GM21737 (cell line): ENCODE measurements around the gene PTGDS.

Experiments
- ATAC-seq: cut with Tn5 transposase; IDR thresholded peaks from one replicate; pipeline ENCODE4 v1.9.1; 2021; ENCODE audit warnings: mild to moderate bottlenecking, moderate library complexity; ENCODE audit not compliant: unreplicated experiment

PTGDS gene

DNA sequence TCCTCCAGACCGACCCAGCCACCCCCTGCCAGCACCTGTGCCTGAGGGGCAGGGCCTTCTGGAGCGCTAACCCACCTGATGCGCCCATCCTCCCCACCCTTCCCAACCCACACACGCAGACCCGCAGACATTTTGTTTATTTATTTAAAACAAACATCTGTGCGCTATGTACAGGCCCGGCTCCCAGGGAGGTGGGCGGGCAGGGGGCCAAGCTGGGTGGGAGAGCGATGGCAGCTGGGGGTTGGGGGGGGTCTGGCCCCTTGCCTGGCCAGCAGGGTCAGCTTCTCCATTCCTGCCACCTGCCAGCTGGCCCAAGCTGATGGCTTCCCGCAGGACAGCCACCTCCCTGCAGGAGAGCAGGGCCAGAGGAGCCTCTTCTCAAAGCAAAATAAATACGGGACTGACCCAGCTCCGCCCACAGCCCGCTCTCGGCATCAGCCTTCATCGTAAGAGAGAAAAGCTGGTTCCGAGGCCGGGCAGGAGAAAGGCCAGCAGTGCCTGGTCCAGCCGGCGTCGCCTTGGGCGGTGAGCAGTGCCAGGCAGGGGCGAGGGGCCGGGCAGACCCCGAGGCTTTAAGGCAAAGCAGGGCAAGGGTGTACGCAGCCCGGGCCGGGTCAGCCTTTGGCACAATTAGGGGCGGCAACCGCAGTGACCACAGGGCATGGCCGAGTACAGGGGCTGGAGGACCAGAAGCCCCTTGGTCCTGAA is 30.0 kb downstream of the PTGDS start:
- no peak for ATAC-seq

DNA sequence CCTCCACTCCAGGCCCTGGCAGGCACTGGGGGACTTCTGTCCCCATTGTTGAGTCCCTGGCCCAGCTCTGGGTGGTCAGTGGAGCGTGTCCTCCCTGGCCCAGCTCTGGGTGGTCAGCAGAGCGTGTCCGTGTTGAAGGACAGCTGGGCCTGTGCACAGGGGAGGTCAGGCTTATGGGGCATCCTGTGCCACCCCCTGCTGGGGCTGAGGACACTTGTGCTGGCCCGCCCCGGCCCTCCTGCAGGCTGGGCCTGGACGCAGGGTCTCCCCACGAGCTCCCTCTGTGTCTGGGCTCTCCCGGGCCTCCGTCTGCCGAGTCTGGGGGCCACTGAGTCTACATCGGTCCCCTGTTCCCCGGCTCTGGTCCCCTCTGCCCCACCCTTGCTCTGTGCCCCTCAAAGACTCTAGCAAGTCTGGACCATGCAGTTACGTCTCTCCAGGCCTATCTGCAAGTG is 30.5 kb downstream of the PTGDS start:
- no peak for ATAC-seq

DNA sequence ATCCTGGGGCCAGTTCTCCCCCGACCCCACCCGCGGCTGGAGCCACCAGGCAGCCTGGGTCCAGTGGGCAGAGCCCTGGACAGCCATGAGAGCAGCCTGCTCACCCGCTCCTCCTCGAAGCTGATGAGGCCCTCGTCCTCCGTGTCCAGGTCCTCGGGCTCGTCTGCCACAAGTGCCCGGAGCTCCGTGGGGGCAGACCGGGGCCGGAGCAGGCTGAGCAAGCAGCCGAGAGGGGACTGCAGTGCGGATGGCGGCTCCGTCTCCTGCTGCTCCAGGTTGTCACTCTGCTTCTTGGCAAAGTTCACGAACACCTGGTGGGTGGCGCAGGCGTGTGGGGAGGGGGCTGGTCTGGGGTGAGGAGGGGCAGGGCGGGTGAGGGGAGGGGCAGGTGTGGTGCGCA is 31.0 kb downstream of the PTGDS start:
- no peak for ATAC-seq

DNA sequence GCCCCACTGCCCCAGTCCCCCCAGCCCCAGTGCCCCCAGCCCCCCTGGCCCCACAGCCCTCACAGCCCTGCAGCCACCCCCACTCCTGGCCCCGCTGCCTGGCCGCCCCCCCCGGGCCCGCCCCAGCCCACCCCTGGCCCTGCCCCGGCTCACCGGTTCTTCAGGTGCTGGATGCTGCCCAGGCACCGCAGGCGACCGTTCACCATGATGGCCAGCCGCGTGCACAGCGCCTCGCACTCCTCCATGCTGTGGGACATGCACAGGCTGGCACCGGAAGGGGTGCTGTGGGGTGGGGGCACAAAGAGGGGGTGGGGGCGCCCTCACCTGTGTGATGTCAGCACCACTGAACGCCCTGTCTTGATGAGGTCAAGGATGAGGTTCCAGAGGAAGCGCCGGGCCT is 31.9 kb downstream of the PTGDS start:
- ATAC-seq = no peak

DNA sequence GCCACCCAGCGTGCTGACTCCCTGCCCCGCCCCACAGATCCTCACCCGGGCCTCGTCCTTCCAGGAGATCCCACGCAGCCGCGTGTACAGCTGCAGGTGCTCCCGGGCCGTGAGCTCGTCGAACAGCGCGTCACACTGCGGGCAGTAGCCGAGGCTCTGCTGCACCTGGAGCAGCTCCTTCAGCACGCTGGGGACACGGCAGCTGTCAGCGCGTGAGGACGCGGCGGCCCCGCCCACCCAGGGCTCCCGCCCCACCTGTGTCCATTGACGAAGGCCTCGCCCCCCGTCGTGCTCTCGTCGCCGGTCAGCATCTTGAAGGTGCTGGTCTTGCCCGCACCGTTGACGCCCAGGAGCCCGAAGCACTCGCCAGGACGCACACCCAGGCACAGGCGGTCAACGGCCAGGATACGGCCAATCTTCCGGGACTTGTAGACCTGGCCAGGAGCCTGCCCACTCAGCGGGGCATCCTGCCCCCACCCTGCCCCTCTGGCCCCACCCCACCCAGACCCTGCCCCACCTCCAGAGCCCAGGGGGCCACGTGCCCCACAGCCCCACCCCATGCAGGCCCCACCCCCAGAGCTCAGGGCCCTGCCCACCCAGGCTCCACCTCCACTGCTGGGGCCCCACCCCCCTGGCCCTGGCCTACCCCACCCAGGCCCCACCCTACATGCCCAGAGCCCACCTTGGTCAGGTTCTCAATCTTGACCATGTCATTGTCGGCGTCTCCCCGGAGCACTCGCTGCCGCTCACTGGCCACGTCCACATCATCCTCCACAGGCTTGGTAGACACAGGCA is 32.8 kb downstream of the PTGDS start:
- no peak for ATAC-seq

DNA sequence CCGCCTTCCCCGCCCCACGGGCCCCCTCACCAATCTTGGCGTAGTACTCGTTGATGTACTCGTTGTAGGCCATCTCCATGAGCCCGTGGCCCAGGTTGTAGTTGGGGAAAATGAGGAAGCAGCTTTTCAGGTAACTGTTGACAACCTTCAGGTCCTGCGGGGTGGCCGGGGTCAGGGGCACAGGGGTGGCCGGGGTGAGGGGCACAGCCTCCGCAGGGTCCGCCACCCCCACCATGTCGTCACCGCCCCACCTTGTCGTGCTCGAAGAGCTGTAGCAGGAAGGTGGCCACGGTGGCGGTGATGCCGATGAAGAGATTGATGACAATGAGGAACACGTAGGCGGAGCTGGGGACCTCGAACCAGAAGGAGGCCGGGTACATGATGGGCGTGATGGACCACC is 33.9 kb downstream of the PTGDS start:
- no peak for ATAC-seq

DNA sequence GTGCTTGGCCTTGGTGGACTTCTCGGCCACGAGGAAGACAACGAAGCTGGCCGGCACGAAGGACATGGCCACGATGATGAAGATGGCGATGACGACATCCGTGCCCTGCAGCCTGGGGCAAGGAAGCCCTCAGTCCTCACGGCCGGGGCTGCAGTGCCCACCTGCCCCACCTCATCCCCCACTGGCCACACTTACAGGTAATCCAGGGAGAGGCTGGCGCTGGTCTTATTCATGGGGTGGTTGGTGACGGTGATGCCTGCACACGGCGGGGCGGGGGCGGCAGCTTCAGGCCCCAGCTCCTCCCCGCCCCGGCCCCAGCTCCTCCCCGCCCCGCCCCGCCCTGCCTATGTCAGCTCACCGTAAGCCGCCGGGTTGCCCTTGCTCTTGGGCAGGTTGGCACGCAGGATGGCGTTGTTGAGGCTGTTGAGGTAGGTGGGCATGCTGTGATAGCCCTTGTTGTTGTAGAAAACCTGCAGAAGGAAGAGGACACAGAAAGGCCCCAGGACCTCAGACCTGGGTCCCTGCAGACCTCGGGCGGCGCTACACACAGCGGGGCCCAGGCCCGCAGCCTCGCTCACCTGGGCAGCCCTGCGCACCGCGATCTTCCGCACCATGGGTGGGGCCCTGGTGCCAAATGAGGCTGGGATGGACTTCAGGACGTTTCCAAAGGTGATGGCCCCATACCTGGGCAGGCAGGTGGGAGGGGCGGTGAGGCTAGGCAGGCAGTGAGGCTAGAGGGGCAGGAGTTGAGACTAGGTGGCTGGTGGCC is 34.8 kb downstream of the PTGDS start:
- no peak for ATAC-seq

DNA sequence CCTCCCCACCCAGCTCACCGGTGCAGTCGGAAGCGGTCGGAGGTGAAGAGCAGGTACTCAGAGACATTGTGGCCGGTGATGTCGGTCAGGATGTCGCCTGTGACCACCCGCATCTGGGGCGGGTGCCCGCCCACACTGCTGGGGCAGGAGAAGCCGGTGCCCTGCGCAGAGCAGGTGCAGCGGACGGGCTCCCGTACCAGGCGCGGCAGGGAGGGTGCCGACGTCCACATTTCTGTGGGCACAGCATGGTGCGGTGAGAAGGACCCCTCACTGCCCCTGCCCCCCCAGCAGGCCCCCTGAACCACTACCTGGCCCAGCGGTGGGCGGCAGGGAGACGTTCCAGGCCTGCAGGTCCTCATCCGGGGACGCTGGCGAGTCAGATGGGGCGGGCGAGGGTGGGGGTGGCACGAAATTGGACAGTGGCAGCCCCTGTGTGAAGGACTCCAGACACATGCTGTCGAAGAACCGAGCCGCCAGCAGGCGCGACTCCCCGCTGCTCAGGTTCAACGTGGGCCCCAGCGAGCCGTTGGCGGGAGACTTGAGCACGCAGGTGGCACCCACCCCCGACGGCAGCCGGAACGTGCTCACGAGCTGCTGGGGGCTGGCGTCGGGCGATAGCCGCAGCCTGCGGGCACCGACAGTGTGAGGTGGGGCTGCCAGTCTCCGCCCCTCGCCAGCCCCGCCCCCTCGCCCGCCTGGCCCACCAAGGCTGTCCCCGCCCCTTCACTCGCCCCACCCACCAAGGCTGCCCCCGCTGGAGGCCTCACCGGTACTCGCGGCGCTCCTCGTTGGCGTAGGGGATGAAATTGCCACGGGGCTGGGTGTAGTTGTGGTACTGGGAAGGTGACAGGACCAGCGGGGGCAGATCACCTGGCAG is 35.6 kb downstream of the PTGDS start:
- ATAC-seq = no peak

DNA sequence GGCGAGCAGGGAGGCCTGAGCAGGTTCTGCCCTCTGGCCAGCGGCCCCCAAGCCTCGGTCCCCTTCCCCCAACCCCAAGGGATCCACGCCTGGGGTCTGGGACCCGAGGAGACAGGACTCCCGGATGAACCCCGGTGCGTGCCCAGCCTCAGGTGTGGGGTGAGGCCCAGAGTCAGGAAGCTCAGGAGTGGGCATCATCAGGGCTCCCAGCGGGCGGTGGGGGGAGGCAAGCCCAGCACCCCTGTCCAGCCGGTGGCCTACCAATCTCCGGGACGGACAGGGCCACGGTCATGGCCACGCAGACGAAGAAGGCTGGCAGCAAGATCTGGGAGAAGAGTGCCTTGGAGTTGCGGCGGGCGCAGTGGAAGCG is 36.3 kb downstream of the PTGDS start:
- no peak for ATAC-seq

DNA sequence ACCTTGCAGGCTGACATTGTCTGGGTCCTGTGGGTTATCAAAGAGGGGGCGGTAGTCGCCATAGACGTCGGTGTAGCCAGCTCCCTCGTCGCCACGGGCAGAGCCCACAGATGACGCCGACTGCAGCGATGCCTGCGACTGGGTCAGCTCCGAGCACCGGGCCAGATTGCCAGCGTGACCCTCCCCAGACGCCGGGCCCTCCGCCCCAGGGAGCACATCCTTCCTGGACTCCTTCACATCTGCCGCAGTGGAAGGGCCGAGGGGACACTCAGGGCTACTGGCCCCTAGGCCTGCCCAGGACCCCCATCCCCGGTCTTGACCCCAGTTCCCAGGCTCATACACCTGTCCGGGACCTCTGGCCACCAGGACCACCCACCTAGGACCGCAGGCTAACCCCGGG is 36.9 kb downstream of the PTGDS start:
- no peak for ATAC-seq

DNA sequence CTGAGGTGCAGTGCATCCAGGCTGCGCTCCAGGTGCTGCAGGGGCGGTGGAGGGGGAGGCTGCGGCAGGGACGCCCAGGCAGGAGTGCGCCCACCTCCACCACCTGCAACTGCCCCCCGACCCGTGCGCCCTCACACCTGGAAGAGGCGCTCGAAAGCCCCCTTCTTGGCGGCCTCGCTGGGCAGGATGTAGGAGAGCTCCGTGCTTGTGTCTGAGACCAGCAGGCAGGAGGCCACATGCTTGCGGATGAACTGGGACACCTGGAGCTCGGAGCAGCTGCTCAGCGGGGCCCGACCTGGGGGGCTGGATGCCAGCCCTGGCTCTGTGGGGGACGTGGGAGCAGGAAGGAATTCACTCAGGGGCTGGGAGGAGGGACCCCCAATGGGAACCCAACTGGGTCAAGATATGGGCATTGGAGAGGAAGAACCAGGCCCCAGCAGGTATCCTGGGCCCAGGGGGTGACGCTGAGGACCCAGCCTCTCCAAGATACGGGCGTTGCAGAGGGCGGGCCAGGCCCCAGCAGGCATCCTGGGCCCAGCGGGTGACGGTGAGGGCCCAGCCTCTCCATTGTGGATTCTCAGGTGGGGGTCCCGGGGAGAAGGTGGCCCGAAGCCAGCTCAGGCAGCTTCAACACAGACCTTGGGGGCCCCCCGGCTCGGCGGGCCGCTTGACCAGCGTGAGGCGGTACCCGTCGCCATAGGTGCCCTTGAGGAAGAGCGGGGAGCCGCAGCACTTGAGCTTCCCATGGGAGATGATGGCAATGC is 37.7 kb downstream of the PTGDS start:
- no peak for ATAC-seq

DNA sequence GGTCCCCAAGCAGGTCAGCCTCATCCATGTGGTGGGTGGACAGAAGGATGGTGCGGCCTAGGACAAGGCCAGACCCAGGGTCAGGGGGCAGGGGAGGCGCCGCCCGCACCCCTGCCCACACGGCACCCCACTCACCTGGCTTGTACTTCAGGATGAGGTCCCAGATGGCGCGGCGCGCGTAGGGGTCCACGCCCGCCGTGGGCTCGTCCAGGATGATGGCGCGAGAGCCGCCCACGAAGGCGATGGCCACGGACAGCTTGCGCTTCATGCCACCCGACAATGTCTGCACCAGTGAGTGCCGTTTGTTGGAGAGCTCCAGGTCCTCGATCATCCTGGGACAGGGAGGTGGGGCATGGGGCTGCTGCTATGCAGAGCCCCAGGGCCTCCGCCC is 38.2 kb downstream of the PTGDS start:
- no peak for ATAC-seq

DNA sequence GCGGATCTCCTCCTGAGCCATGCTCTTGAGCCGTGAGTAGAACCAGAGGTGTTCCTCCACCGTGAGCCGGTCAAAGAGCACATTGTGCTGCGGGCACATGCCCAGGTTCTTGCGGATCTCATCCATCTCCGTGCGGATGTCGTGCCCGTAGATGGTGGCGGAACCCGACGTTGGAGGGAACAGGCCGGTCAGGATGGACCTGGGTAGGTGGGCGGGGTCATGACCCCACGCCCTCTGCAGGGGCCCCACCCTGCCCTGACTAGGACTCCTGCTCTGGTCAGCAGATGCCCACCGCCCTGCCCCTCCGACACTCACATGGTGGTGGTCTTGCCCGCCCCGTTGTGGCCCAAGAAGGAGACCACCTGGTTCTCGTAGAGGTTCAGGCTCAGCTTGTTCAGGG is 38.7 kb downstream of the PTGDS start:
- no peak for ATAC-seq

DNA sequence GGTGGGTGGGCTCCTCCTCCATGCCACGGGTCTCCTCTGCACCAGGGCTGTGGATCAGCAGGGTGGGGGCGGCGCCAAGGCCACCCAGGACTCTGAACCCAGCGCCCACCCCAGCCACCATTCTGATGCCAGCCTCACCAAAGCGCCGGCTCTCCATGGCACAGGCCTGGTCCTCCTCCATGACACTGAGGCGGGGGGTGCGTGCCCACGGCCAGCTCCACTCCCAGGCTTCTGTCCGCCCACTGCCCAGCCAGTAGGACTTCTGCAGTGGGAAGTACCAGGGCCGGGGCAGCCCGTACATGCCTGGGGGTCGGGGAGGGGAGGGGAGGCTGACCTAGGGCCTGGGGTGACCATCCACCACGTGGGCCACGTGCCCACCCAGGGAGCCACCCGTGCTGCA is 39.1 kb downstream of the PTGDS start:
- no peak for ATAC-seq

DNA sequence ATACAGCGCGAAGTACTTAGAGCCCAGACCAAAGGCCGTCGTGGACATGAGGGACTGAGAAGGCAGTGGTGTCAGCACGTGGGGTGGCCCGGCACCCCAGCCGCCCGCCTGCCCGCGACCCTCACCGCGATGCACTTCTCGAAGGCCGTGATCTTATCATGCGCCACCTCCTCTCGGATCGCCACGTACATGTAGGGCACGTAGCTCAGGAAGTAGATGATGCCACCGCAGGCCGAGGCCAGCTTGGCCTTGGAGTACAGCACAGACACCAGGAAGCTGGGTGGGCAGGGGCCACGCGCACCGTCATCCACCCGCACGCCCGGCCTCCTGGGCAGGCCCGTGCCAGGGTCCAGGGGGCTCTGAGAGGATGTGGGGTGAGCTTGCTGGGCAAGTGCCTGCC is 39.8 kb downstream of the PTGDS start:
- no peak for ATAC-seq

DNA sequence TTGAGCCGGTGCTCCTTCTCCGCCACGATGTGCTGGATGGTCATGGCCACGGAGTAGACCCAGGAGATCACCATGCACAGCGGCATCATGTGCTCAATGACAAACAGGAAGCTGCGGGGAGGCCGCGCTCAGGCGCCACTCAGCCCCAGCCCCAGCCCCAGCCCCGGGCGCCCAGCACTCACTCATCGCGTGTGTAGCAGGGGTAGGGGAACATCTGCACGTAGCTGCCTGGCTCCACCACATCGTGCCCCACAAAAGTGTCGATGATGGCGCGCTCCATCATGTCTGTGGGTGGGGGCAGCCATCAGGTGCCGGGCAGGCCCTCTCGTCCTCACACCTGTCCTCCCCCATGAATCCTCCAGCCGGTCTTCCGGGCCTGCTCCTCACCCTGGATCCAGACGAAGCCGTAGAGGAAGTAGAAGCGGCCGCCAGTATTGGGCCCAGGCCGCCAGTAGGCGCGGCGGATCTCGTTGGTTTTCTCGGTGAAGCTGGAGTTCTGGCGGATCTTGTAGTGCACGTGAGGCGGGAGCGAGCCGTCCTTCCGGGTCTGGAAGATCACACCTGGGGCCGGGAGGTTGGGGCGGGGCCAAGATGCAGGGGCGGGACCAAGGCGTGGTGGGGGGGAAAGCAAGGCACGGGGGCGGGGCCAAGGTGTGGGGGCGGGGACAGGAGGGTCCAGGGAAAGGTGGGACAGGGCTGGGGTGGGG is 40.6 kb downstream of the PTGDS start:
- ATAC-seq = no peak

DNA sequence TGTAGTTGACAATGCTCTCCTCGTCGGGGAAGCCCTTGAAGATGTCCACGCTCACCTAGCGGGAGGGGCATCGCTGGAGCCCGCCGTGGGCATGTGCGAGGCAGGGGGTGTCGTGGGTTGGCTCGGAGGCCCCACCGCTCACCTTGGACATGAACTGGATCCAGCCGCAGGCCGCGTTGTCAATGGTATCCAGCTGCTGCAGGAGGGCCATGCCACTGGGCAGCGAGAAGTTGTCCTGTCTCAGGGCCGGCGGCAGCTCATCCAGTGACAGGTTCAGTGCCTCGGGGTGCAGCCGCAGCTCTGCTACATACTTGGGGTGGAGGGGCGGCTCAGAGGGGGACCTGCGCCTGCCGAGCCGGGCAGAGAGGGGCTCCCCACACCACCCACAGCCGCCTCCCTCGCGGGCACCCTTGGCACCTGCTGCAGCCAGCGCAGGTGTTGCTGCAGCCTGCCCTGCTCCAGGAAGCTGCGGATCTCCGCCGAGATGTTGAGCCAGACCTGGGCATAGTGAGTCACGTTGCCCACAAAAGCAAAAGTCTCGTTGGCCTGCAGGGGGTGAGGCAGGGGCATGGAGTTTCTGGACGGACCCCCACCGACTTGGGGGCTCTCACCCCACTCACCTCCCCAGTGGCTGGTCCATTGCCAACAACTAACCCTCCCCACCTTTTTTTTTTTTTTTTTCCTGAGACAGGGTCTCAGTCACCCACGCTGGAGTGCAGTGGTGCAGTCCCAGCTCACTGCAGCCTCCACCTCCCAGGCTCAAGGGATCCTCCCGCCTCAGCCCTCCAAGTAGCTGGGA is 41.7 kb downstream of the PTGDS start:
- no peak for ATAC-seq

DNA sequence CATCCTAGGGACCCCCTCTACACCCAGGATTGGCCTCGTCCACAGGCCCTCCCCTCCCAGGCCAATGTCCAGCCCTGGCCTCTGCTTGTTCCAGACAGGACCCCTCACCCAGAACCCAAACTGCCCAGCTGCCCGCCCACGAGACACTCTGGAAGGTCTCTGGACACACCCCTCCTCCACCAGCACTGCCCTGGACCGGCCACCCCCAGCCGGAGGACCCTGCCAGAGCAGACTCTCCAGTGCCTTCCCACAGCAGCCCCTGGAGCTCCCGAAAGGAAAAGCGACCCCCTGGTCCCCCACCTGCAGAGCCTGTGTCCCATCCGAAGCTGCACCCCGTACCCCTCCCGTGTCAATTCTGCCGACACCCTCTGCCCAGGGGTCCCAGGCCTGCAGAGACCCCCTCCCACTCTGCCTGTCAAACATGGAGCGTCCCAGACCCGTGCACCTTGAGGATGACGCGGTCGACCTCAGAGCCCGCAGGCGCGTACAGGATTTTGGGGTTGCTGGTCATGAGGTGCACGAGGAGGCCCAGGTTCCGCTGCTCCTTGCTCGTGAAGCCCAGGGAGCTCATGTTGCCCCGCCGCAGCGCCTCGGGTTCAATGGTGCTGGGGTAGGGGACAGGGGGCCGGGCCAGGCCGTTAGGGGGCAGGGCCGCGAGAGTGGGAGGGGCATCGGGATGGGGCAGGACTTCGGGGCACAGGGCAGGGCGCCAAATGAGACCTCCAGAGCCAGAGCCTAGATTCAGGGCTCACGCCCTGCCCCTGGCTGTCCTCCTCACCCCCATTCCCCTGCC is 42.8 kb downstream of the PTGDS start:
- no peak for ATAC-seq
